HG03097 (cell line): ENCODE results near the gene ABHD6.
"Not testable (repeated sequence)": the region's sequence is repeated elsewhere in the genome, so short reads cannot be mapped to it uniquely, and the experiment has no call there.

Experiments used
- ATAC-seq: cut with Tn5 transposase; IDR thresholded peaks from one replicate; pipeline ENCODE4 v1.9.1; 2021; ENCODE audit not compliant: unreplicated experiment, low FRiP score

The ABHD6 gene

DNA sequence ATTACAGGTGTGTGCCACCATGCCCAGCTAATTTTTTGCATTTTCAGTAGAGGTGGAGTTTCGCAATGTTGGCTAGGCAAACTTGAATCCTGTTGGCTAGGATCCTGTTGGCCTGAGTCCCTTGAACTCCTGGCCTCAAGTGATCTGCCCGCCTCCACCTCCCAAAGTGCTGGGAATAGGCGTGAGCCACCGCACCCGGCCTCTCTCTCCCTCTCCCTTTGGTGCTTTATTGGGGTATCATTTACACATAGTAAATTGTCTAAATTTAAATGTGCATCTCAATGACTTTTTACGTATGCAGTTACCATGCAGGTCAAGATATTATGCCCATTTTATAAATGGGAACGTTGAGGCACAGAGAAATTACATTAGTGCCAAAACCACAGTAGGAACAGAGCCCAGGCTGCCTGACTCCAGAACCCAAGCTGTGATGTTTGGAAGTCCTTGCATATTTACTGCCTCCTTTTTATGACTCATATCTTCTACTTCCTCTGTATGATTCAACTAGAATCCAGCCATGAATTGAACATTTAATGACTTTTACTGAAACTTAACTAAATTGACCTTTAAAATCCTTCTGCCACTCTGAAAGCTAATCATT is 34.4 kb downstream of the ABHD6 start:
- no peak for ATAC-seq

DNA sequence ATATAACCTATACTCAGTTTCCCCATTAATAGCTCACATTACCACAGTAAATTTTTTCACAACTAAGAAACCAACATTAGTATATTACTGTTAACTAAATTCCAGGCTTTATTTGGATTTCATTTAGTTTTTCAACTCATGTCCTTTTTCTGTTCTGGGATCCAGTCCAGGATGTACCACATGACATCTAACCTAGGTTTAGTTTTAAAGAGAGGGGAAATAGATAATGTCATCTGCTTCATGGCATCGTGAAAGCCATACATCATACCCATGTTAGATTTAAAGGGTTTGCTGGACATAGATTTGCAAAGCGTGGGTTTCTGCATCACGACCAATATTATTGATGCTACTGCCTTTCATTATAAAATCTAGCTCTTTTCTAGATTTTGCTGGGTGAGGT is 35.3 kb downstream of the ABHD6 start:
- ATAC-seq = no peak

DNA sequence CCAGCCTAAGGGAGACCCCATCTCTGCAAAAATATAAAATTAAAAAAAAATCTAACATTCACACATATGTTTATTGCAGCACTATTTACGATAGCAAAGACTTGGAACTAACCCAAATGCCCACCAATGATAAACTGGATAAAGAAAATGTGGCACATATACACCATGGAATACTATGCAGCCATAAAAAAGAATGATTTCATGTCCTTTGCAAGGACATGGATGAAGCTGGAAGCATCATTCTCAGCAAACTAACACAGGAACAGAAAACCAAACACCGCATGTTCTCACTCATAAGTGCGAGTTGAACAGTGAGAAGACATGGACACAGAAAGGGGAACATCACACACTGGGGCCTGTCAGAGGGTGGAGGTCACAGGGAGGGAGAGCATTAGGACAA is 35.8 kb downstream of the ABHD6 start:
- not testable (repeated sequence) for ATAC-seq

DNA sequence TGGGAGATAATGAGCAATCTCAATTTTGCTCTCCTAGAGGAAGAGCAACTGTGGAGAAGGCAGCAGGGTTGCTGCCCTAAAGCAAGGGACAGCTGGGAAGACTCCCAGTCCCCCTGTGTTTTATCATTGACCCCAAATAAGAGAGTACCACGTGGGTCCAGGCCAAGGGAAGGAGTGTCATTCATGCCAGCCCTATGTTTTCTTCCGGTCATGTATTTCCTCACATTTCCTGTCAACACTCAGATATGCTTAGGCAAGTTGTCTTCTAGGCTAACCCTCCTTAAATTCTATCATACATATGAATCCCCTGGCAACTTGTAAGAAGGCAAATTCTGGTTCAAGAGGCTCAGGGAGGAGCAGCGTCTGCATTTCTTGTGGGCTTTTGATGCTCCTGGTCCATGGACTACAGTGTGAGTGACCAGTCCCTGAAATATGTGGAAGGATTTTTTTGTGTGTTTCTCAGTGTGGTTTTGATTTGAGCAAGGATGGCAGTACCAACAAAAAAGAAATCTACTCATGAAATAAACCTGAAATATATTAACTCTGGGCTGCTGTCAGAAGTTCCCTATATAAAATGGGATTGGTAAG is 36.5 kb downstream of the ABHD6 start:
- no peak for ATAC-seq

DNA sequence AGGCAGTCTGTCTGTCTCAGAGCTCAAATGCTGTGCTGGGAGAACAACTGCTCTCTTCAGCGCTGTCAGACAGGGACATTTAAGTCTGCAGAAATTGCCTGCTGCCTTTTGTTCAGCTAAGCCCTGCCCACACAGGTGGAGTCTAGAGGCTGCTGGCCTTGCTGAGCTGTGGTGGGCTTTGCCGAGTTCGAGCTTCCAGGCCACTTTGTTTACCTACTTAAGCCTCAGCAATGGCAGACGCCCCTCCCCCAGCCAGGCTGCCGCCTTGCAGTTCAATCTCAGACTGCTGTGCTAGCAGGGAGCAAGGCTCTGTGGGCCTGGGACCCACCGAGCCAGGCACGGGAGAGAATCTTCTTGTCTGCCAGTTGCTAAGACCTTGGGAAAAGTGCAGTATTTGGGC is 43.5 kb downstream of the ABHD6 start:
- ATAC-seq = no peak

DNA sequence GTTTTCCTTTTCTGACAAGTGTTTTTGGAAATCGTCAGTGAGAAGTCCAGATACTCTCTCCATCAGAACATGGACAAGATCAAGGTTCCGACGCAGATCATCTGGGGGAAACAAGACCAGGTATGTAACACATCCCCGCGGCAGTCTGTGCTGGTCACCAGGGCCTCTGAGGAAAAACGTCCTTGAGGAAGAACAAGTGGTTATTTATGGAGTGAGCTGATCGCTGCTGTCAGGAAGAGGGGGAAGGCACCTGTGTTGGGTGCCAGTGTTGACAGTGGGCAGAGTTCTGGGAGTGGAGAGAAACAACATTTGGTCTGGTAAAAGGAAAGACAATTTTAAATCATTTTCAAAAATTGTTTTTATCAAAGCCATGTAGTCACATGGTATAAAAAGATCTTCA is 47.7 kb downstream of the ABHD6 start:
- no peak for ATAC-seq

DNA sequence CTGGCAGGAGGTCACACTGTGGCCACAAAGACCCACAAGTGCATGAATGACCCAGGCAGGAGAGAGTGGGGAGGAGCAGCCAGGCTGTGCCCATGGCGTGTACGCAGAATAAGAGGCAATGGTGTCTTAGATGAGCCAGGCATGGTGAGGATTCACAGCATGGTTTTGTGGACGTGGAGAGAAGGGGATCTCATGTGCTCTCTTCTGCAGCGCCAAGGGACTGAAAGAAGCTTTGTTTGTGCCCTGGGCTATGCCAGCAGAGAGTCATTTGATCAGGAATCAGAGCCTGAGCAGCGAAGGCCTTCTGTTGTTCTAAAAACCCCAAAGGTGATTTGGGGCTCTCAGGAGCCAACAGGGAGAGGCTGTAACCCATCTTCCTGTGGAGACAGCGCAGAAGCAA is 49.8 kb downstream of the ABHD6 start:
- no peak for ATAC-seq

DNA sequence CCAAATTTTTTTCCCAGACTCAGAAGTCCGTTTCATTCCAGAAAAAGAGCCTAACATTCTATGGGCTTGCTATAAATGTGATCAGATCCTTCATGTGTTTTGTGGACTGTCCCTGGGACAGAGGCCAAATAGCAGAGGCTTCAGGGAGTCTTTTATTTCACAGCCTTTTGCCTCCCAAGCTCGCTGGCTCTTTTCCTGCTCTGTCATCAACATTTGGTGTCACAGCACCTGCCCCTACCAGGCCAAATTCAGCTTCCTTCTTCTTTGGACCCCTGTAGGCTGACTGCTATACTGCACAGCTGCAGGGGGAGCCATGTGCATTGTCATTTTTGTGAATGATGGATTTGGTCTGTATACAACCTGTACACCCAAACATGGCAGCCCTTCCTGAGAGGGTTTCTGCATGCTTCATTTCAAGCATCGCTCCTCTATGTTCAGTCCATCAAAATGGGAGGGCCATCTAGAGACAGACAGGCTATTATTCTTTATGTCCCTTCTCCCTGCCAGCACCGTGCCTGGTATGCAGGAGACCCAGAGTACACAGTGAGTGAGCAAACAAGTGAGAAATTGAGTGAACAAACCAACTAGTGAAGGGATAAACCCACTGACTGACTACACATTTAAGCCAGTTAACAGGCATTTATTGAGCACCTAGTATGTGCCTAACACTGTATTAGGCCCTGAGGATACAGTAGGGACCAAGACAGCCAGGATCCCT is 50.6 kb downstream of the ABHD6 start:
- ATAC-seq = no peak

DNA sequence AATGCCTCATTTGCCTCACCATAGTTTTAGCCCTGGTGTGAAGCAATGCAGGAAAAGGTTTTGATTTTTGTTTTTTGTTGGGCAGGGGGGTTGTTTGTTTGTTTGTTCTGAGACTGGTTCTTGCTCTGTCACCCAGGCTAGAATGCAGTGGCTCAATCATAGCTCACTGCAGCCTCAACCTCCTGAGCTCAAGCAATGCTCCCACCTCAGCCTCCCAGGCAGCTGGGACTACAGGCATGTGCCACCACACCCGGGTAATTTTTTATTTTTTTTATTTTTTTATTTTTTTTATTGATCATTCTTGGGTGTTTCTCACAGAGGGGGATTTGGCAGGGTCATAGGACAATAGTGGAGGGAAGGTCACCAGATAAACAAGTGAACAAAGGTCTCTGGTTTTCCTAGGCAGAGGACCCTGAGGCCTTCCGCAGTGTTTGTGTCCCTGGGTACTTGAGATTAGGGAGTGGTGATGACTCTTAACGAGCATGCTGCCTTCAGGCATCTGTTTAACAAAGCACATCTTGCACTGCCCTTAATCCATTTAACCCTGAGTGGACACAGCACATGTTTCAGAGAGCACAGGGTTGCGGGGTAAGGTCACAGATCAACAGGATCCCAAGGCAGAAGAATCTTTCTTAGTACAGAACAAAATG is 51.5 kb downstream of the ABHD6 start:
- ATAC-seq = not testable (repeated sequence)

DNA sequence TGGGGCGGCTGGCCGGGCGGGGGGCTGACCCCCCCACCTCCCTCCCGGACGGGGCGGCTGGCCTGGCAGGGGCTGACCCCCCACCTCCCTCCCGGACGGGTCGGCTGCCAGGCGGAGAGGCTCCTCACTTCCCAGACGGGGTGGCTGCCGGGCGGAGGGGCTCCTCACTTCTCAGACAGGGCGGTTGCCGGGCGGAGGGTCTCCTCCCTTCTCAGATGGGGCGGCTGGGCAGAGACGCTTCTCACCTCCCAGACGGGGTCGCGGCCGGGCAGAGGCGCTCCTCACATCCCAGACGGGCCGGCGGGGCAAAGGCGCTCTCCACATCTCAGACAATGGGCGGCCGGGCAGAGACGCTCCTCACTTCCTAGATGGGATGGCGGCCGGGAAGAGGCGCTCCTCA is 52.9 kb downstream of the ABHD6 start:
- not testable (repeated sequence) for ATAC-seq

DNA sequence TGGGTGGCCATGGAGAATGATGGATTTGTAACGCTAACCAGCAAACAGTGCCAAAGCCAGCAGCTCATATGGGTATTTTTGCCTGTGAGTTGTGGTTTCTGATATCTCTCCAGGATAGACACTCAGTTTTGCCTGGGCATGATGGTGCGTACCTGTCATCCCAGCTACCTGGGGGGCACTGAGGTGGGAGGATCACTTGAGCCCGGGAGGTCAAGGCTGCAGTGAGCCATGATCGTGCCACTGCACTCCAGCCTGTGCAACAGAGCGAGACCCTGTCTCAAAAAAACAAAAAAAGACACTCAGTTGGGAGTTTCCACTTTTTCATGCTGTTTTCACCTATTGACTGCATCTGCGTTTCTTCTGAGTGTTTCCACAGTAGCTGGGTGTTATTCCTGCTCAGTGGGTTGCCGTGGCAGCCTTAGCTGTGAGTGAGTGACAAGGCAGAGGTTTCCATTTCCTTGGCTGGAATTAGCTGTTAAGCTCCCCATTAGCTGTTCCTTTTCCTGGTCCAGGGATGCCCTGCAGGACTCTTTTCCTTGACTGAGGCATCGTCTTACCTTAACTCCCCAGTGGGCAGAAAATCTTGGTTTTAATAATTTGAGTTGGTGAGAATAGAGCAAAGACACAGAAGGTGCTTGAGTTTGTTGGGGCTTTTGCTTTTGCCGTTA is 54.2 kb downstream of the ABHD6 start:
- no peak for ATAC-seq

DNA sequence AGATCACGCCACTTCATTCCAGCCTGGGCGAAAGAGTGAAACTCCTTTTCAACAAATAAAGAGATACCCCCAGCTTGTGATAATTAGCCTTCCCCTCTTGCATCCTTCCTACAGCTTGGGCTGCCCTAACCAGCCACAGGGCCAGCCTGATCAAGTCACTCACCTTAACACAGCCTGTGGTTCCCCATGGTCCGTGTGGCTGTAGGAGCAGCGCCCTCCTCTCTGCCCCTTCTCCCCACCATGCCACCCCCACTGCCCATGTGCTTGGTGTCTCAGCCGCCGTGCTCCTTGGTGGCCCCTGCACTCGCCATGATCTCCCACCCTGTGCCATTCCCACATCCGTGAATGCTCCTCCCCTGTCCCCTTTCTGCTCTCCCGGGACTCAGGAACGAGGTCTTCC is 55.3 kb downstream of the ABHD6 start:
- ATAC-seq = no peak

DNA sequence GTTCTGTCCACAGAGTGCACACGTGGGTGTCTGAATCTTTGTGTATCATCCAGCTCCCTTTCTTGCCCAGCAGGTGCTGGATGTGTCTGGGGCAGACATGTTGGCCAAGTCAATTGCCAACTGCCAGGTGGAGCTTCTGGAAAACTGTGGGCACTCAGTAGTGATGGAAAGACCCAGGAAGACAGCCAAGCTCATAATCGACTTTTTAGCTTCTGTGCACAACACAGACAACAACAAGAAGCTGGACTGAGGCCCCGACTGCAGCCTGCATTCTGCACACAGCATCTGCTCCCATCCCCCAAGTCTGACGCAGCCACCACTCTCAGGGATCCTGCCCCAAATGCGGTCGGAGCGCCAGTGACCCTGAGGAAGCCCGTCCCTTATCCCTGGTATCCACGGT is 55.9 kb downstream of the ABHD6 start:
- no peak for ATAC-seq

DNA sequence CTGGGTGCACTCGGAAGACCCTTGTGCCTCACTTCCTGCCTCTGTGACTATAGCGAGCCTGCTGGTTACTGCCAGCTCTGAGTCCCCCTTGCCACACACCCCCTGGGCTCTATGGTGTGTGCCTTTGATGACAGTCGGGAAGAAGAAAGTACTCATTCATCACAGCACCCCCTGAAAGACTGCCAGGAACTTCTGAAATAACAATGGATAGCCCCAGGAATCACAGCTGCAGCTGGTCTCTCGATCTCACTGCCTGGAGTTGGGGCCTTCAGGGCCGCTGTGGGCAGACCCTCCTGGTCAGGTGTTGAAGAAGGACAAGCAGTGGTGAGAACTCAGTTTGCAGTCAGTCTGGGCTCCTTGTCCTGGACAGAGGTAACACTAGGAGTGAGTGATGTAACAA is 58.7 kb downstream of the ABHD6 start:
- no peak for ATAC-seq

DNA sequence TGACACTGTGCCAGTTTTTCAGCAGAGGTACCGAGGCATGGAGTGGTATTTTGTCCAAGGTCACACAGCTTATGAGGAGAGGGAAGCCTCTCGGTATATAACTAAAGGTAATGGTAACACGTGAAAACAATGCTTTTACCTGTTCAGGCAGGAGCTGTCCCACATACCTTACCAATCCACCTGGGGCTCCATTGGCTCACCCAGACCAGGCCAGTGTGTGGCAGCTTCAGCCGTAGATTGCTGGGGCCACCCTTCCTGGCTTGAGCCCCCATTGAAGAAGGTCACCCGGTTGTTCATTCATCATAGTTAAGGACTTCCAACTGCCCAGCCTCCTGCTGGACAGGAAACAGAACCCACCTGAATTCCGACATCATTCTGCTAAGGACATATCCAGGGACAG is 59.3 kb downstream of the ABHD6 start:
- ATAC-seq = no peak

DNA sequence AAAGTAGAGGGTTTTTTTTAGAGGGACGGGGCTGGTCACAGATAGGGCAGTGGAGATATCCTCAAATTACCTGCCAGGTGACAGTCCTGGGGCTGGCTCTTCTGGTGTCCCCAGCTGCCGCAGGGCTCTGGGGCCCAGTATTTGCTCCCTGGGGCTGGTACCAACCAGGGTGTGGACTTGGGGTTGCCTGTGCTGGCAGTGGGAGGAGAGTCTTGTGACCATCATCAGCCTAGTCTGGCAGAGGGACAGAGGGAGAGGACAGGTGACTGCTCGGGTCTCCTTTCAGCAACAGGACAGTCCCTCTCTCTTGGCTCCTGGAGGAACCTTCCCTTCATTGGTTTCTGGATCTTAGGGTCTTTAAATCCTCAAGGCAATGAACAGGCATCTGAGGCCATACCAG is 60.6 kb downstream of the ABHD6 start:
- no peak for ATAC-seq

DNA sequence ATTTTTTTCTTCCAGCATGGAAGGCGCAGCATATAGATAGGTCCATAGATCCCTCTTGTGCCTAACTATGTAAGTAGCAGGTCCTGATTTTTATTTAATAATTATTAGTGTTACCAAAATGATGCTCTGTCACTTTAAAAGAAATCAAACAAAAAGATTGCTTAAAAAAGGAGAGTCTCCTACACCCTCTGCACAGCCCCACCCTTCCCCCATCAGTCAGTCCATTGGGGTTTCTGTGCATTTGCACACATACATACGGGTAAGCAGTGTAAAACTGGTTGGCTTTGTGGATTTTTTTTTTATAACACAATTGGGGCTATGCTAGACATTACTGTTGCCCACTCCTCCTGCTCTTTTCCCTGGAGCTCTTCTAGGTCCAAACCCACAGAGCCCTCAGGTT is 61.5 kb downstream of the ABHD6 start:
- ATAC-seq = no peak

DNA sequence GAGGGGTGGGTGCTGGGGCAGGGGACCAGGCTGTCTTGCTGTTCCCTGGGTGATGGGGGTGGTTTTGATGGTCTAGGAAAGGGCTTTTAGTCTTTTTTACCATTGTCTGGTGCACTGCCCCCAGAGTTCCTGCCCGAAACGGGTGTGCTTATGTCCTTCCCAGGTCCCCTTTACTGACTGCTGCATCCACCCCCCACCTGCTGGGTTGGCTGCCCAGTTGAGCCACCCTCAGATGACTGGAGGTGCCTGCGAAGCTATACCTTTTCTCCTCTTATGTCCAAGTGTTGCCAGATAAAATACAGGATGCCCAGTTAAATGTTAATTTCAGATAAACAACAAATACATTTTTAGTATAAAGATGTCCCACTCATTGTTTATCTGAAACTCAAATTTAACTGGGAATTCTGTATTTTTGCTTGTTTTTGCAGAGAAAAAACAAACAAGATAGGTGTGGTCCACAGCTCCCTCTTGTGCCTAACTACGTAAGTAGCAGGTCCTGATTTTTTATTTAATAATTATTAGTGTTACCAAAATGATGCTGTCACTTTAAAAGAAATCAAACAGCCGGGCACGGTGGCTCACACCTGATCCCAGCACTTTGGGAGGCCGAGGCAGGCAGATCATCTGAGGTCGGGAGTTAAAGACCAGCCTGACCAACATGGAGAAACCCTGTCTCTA is 62.4 kb downstream of the ABHD6 start:
- ATAC-seq = no peak

DNA sequence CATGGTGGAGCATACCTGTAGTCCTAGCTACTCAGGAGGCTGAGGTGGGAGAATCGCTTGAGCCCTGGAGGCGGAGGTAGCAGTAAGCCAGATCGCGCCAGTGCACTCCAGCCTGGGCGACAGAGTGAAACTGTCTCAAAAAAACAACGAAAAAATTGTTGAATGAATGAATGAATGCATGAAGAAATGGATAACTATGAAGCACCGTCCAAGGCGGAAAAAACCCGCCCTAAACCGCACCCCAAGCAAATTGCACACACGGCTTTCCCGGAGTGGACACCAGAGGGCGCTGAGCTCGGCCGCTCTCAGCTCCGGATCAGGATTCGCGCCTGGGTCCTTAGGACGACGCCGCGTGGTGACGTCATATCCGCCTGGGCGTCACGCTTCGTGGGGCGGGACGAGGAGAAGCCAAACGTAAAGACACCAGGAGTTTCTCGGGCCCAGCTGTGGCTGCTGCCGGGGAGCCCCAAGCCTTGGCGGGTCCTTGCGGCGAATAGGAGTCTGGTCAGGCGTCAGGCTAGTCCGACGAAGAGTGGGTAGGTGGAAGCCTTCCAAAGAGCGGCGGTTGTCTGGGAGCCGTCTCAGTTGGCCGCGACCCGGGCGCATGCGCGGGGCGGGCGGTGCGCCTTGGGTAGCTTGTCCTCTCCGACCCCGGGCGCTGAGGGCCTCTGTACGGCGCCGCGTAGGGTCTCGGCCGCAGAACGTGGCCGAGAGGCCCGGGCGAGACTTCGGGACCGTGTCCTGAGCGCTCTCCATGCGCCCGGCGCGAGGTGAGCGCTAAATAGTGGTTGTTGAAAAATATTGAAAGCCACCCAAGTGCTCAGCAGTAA is 68.5 kb downstream of the ABHD6 start, which contains the start of the genes HTD2 and RPP14:
TSS of gene HTD2 (plus strand) at position 639 of the 830 bp plus-strand sequence. CDS start 11,094 bp downstream, outside the sequence.
TSS of gene RPP14 (plus strand) at position 364 of the 830 bp plus-strand sequence. CDS start 4,085 bp downstream, outside the sequence.
- ATAC-seq = peak; percentile 86
